HEK293 (cell line): ENCODE data around the gene GOLGA8B.

Experiments used
- CTCF ChIA-PET: fragments of 350-600 bp; formaldehyde crosslinking; extraction: SDS; loops from one replicate; lab custom pipeline; 2021; ENCODE audit warnings: antibody characterized with exemption; lab: Yijun Ruan, JAX
- POLR2A ChIA-PET: fragments of 300-600 bp; formaldehyde crosslinking; extraction: SDS; loops from one replicate; lab custom pipeline; 2020; ENCODE audit warnings: antibody characterized with exemption, inconsistent platforms; lab: Yijun Ruan, JAX
- H3K27ac ChIP-seq: fragments of 200-500 bp; sonication (Bioruptor generic); 2 replicates; pipeline ENCODE4 v1.5.1; 2014; ENCODE audit warnings: low read depth, low read length, control low read depth, inconsistent platforms; ENCODE audit errors: extremely low read depth
- H3K36me3 ChIP-seq, 2 experiments: fragments of 200-500 bp in 1 of 2; sonication (Bioruptor generic) in 1 of 2; 1 replicate in 1 of 2; 2 replicates in 1 of 2; pipeline ENCODE4 v1.5.1; 2014 to 2017; ENCODE audit warnings: inconsistent platforms in 2 of 2, low read length in 2 of 2; ENCODE audit not compliant: control insufficient read depth in 2 of 2, insufficient read depth in 1 of 2
- H3K4me1 ChIP-seq: fragments of 200-500 bp; sonication (Bioruptor generic); 2 replicates; pipeline ENCODE4 v1.5.1; 2014; ENCODE audit warnings: mild to moderate bottlenecking, low read length, inconsistent platforms; ENCODE audit not compliant: control insufficient read depth, insufficient read depth
- H3K4me3 ChIP-seq: 2 replicates; pipeline ENCODE4 v1.5.1; 2011; ENCODE audit warnings: low read depth, mild to moderate bottlenecking, control low read depth, low read length, moderate library complexity
- H3K9me3 ChIP-seq: fragments of 200-500 bp; sonication (Bioruptor generic); 2 replicates; pipeline ENCODE4 v1.5.1; 2014; ENCODE audit warnings: low read depth, low read length, inconsistent platforms; ENCODE audit not compliant: control insufficient read depth, insufficient read depth
- BCL6B ChIP-seq: fragments of 450-650 bp; formaldehyde crosslinking; IDR thresholded peaks from 2 replicates; pipeline ENCODE4 v1.5.1; 2017; ENCODE audit warnings: missing biosample characterization, missing genetic modification characterization
- FEZF1 ChIP-seq: fragments of 450-650 bp; formaldehyde crosslinking; IDR thresholded peaks from 2 replicates; pipeline ENCODE4 v1.5.1; 2016; ENCODE audit warnings: missing biosample characterization, missing genetic modification characterization
- GLIS1 ChIP-seq: fragments of 450-650 bp; formaldehyde crosslinking; IDR thresholded peaks from 2 replicates; pipeline ENCODE4 v1.5.1; 2016; ENCODE audit warnings: missing biosample characterization, missing genetic modification characterization
- GLIS2 ChIP-seq: fragments of 450-650 bp; formaldehyde crosslinking; IDR thresholded peaks from 2 replicates; pipeline ENCODE4 v1.5.1; 2016; ENCODE audit warnings: missing biosample characterization, missing genetic modification characterization
- HOXA7 ChIP-seq: sonication (generic); formaldehyde crosslinking; IDR thresholded peaks from 2 replicates; pipeline ENCODE4 v1.8.1; 2022; ENCODE audit warnings: missing genetic modification reagents, borderline replicate concordance
- KLF1 ChIP-seq: fragments of 450-650 bp; formaldehyde crosslinking; IDR thresholded peaks from 2 replicates; pipeline ENCODE4 v1.5.1; 2016; ENCODE audit warnings: missing biosample characterization, missing genetic modification characterization
- ZBTB11 ChIP-seq: fragments of 450-650 bp; formaldehyde crosslinking; conservative IDR thresholded peaks from 2 replicates; pipeline ENCODE4 v1.5.1; 2016; ENCODE audit warnings: low read depth, missing biosample characterization, missing genetic modification characterization
- ZBTB20 ChIP-seq: fragments of 450-650 bp; formaldehyde crosslinking; IDR thresholded peaks from 2 replicates; pipeline ENCODE4 v1.5.1; 2016; ENCODE audit warnings: missing biosample characterization, missing genetic modification characterization
- ZBTB21 ChIP-seq: fragments of 450-650 bp; formaldehyde crosslinking; IDR thresholded peaks from 2 replicates; pipeline ENCODE4 v1.5.1; 2017; ENCODE audit warnings: missing biosample characterization, missing genetic modification characterization
- ZIC2 ChIP-seq: fragments of 450-650 bp; formaldehyde crosslinking; IDR thresholded peaks from 2 replicates; pipeline ENCODE4 v1.5.1; 2016; ENCODE audit warnings: missing biosample characterization, missing genetic modification characterization
- ZNF132 ChIP-seq: fragments of 450-650 bp; formaldehyde crosslinking; IDR thresholded peaks from 2 replicates; pipeline ENCODE4 v1.5.1; 2017; ENCODE audit warnings: missing biosample characterization, missing genetic modification characterization, borderline replicate concordance
- ZNF138 ChIP-seq: fragments of 450-650 bp; formaldehyde crosslinking; IDR thresholded peaks from 2 replicates; pipeline ENCODE4 v1.5.1; 2016; ENCODE audit warnings: missing biosample characterization, missing genetic modification characterization, borderline replicate concordance
- ZNF16 ChIP-seq: fragments of 450-650 bp; formaldehyde crosslinking; IDR thresholded peaks from 2 replicates; pipeline ENCODE4 v1.5.1; 2016; ENCODE audit warnings: low read depth, missing biosample characterization, missing genetic modification characterization
- ZNF394 ChIP-seq: fragments of 450-650 bp; formaldehyde crosslinking; IDR thresholded peaks from 2 replicates; pipeline ENCODE4 v1.5.1; 2016; ENCODE audit warnings: missing biosample characterization, missing genetic modification characterization, mild to moderate bottlenecking, moderate library complexity, borderline replicate concordance
- ZNF48 ChIP-seq: fragments of 450-650 bp; formaldehyde crosslinking; IDR thresholded peaks from 2 replicates; pipeline ENCODE4 v1.5.1; 2016; ENCODE audit warnings: missing biosample characterization, missing genetic modification characterization
- ZNF501 ChIP-seq: fragments of 450-650 bp; formaldehyde crosslinking; IDR thresholded peaks from 2 replicates; pipeline ENCODE4 v1.5.1; 2016; ENCODE audit warnings: missing biosample characterization, missing genetic modification characterization
- ZNF514 ChIP-seq: fragments of 450-650 bp; formaldehyde crosslinking; IDR thresholded peaks from 2 replicates; pipeline ENCODE4 v1.5.1; 2016; ENCODE audit warnings: missing biosample characterization, missing genetic modification characterization
- ZNF521 ChIP-seq: fragments of 450-650 bp; formaldehyde crosslinking; IDR thresholded peaks from 2 replicates; pipeline ENCODE4 v1.5.1; 2017; ENCODE audit warnings: missing biosample characterization, mild to moderate bottlenecking, missing genetic modification characterization
- ZNF530 ChIP-seq: fragments of 450-650 bp; formaldehyde crosslinking; IDR thresholded peaks from 2 replicates; pipeline ENCODE4 v1.5.1; 2016; ENCODE audit warnings: low read depth, missing biosample characterization, missing genetic modification characterization
- ZNF621 ChIP-seq: fragments of 450-650 bp; formaldehyde crosslinking; IDR thresholded peaks from 2 replicates; pipeline ENCODE4 v1.5.1; 2017; ENCODE audit warnings: missing biosample characterization, missing genetic modification characterization
- ZNF654 ChIP-seq: fragments of 450-650 bp; formaldehyde crosslinking; IDR thresholded peaks from 2 replicates; pipeline ENCODE4 v1.5.1; 2016; ENCODE audit warnings: low read depth, missing biosample characterization, missing genetic modification characterization
- ZNF670 ChIP-seq: fragments of 450-650 bp; formaldehyde crosslinking; IDR thresholded peaks from 2 replicates; pipeline ENCODE4 v1.5.1; 2016; ENCODE audit warnings: missing biosample characterization, missing genetic modification characterization, low read depth
- ZSCAN23 ChIP-seq: fragments of 450-650 bp; formaldehyde crosslinking; IDR thresholded peaks from 2 replicates; pipeline ENCODE4 v1.5.1; 2016; ENCODE audit warnings: missing biosample characterization, missing genetic modification characterization
- TF ChIP-seq, protein P1 (sequence below): fragments of 450-650 bp; formaldehyde crosslinking; IDR thresholded peaks from 2 replicates; pipeline ENCODE4 v1.5.1; 2016; ENCODE audit warnings: missing biosample characterization, missing genetic modification characterization
- TF ChIP-seq, protein P2 (sequence below): fragments of 450-650 bp; formaldehyde crosslinking; IDR thresholded peaks from 2 replicates; pipeline ENCODE4; 2016; ENCODE audit warnings: missing biosample characterization, missing genetic modification characterization

Gene GOLGA8B

DNA sequence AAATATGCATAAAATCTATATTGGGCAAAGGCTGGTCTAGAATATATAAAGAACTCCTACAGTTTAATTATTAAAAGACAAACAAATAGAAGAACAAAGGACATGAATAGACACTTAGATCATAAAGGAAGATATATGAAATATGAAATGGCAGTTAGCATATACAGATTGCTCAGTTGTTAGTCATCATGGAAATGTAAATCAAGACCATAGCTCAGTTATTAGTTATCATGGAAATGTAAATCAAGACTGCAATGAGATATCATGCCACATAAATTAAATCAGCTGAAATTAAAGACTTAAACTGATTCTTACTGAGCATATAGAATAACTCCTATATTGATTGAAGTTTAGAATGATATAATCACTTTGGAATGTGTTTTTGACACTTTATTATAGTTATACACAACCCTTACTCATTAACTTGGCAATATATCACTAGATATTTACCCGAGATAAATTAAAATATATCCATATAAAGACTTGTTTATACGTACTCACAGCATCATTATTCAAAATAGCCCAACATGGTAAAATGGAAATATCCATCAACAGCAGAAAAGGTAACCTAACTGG lies 45.2 kb upstream of the GOLGA8B start:
- Histone ChIP-seq H3K27ac (no peak overlapping the region), H3K4me3 (no peak overlapping the region), H3K36me3 (no peaks in the 10 kb centered on the region), H3K9me3 (no peaks in the 10 kb centered on the region), H3K4me1 (no peaks in the 10 kb centered on the region)
- POLR2A ChIA-PET: no interaction called here
- TF ChIP-seq ZBTB20: no peak
- no peak for TF ChIP-seq ZNF654 (tag by site-specific recombination)
- TF ChIP-seq ZNF132: no peak
- no peak for TF ChIP-seq ZSCAN23
- TF ChIP-seq ZNF514: no peak
- no peak for TF ChIP-seq KLF1
- no peak for TF ChIP-seq GLIS2 (tag by site-specific recombination)
- no peak for TF ChIP-seq ZNF16 (tag by site-specific recombination)
- no peak for TF ChIP-seq BCL6B
- no peak for TF ChIP-seq HOXA7 (CRISPR knock-in tag)
- no peak for TF ChIP-seq ZNF501 (tag by site-specific recombination)
- TF ChIP-seq ZBTB21 (tag by site-specific recombination): no peak
- TF ChIP-seq GLIS1 (tag by site-specific recombination): no peak
- TF ChIP-seq ZNF621 (tag by site-specific recombination): no peak
- TF ChIP-seq ZNF530 (tag by site-specific recombination): no peak
- no peak for TF ChIP-seq ZNF138
- no peak for TF ChIP-seq ZIC2 (tag by site-specific recombination)
- TF ChIP-seq ZNF394: no peak
- TF ChIP-seq ZBTB11 (tag by site-specific recombination): no peak
- CTCF ChIA-PET: interaction anchor here (0.8 kb wide), 1 partner anchor 14 kb away, joined by 3 read pairs; no protein-coding TSS in a partner anchor

- ChIA-PET POLR2A (no interaction called here), CTCF (no interaction called here)
- H3K27ac ChIP-seq: no peak overlapping the region
Observed at GRCh38 chr15:34625007-34625406, 41.6 kb upstream of the GOLGA8B start.

GRCh38 chr15:34621675-34622074 lies 38.2 kb upstream of the GOLGA8B start:
- ChIA-PET POLR2A (no interaction called here), CTCF (interaction anchor here (0.6 to 1.5 kb wide), 9 partner anchors 12 to 581 kb away, joined by 3 to 7 read pairs (median 4); no protein-coding TSS in a partner anchor)
- Histone ChIP-seq H3K4me3 (no peak overlapping the region), H3K4me1 (no peaks in the 10 kb centered on the region), H3K27ac (no peak overlapping the region), H3K9me3 (no peaks in the 10 kb centered on the region), H3K36me3 (no peaks in the 10 kb centered on the region)
- no peak for TF ChIP-seq ZNF48 (tag by site-specific recombination)
- TF ChIP-seq, protein P1, sequence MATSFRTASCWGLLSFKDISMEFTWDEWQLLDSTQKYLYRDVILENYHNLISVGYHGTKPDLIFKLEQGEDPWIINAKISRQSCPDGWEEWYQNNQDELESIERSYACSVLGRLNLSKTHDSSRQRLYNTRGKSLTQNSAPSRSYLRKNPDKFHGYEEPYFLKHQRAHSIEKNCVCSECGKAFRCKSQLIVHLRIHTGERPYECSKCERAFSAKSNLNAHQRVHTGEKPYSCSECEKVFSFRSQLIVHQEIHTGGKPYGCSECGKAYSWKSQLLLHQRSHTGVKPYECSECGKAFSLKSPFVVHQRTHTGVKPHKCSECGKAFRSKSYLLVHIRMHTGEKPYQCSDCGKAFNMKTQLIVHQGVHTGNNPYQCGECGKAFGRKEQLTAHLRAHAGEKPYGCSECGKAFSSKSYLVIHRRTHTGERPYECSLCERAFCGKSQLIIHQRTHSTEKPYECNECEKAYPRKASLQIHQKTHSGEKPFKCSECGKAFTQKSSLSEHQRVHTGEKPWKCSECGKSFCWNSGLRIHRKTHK (tag by site-specific recombination): no peak
- no peak for TF ChIP-seq ZNF670 (tag by site-specific recombination)
- TF ChIP-seq, protein P2, sequence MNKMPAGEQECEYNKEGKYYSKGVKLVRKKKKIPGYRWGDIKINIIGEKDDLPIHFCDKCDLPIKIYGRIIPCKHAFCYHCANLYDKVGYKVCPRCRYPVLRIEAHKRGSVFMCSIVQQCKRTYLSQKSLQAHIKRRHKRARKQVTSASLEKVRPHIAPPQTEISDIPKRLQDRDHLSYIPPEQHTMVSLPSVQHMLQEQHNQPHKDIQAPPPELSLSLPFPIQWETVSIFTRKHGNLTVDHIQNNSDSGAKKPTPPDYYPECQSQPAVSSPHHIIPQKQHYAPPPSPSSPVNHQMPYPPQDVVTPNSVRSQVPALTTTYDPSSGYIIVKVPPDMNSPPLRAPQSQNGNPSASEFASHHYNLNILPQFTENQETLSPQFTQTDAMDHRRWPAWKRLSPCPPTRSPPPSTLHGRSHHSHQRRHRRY (tag by site-specific recombination): no peak
- peak; percentile 83 for TF ChIP-seq ZNF654 (tag by site-specific recombination)
- TF ChIP-seq FEZF1 (tag by site-specific recombination): no peak

More at GRCh38 chr15:34625007-34625406, 41.6 kb upstream of the GOLGA8B start:
- Histone ChIP-seq H3K4me1 (no peaks in the 10 kb centered on the region), H3K4me3 (no peak overlapping the region)
- TF ChIP-seq GLIS1 (tag by site-specific recombination) (no peak), ZNF521 (tag by site-specific recombination) (no peak)
- TF ChIP-seq, all 188 proteins: peak for 0
- no peaks in the 10 kb centered on the region for H3K36me3 ChIP-seq
- H3K9me3 ChIP-seq: no peaks in the 10 kb centered on the region
